Ishikawa (cell line): ENCODE data around the gene ARHGAP26.

Source experiments
- EP300 ChIP-seq: IDR thresholded peaks from 2 replicates; pipeline ENCODE4 v1.6.1; 2012; ENCODE audit warnings: borderline replicate concordance
- NFIC ChIP-seq: IDR thresholded peaks from 2 replicates; pipeline ENCODE4 v1.6.1; 2012
- RAD21 ChIP-seq: IDR thresholded peaks from 2 replicates; pipeline ENCODE4 v1.6.1; 2012; ENCODE audit warnings: low read depth
- TAF1 ChIP-seq: IDR thresholded peaks from 2 replicates; pipeline ENCODE4 v1.6.1; 2012; ENCODE audit warnings: low read depth, mild to moderate bottlenecking
- ZBTB7A ChIP-seq: IDR thresholded peaks from 2 replicates; pipeline ENCODE4 v1.6.1; 2012; ENCODE audit warnings: low read depth
- TF ChIP-seq, protein P1 (sequence below): IDR thresholded peaks from 2 replicates; pipeline ENCODE4 v1.6.1; 2012
- TF ChIP-seq, protein P2 (sequence below): IDR thresholded peaks from 2 replicates; pipeline ENCODE4 v1.6.1; 2012; ENCODE audit warnings: low read depth, mild to moderate bottlenecking

DNA sequence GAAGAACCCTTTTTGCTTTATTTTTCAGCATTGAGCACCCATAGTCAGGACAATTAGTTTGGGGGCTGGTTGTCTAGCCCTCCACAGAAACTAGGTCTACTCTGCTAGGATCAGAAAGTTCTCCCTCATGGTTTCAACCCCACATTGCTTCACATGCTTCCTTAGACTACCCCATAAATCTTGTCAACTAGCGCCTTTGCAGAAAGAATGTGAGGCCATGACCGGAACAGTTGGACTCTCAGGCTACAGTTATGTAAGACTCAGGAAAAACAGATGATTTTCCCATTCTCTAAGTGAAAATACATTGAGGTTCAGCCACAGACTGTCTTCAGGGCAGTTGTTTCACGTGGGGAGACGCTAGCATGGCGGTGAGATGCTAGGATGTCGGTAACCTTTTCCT, 377.7 kb downstream of the ARHGAP26 start:
- TF ChIP-seq EP300, result no peak
- TF ChIP-seq RAD21, result no peak
- TF ChIP-seq, protein P1, sequence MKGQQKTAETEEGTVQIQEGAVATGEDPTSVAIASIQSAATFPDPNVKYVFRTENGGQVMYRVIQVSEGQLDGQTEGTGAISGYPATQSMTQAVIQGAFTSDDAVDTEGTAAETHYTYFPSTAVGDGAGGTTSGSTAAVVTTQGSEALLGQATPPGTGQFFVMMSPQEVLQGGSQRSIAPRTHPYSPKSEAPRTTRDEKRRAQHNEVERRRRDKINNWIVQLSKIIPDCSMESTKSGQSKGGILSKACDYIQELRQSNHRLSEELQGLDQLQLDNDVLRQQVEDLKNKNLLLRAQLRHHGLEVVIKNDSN, result no peak
- TF ChIP-seq ZBTB7A, result no peak
- TF ChIP-seq TAF1, result no peak
- TF ChIP-seq NFIC, result no peak
- TF ChIP-seq, protein P2, sequence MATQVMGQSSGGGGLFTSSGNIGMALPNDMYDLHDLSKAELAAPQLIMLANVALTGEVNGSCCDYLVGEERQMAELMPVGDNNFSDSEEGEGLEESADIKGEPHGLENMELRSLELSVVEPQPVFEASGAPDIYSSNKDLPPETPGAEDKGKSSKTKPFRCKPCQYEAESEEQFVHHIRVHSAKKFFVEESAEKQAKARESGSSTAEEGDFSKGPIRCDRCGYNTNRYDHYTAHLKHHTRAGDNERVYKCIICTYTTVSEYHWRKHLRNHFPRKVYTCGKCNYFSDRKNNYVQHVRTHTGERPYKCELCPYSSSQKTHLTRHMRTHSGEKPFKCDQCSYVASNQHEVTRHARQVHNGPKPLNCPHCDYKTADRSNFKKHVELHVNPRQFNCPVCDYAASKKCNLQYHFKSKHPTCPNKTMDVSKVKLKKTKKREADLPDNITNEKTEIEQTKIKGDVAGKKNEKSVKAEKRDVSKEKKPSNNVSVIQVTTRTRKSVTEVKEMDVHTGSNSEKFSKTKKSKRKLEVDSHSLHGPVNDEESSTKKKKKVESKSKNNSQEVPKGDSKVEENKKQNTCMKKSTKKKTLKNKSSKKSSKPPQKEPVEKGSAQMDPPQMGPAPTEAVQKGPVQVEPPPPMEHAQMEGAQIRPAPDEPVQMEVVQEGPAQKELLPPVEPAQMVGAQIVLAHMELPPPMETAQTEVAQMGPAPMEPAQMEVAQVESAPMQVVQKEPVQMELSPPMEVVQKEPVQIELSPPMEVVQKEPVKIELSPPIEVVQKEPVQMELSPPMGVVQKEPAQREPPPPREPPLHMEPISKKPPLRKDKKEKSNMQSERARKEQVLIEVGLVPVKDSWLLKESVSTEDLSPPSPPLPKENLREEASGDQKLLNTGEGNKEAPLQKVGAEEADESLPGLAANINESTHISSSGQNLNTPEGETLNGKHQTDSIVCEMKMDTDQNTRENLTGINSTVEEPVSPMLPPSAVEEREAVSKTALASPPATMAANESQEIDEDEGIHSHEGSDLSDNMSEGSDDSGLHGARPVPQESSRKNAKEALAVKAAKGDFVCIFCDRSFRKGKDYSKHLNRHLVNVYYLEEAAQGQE, result no peak
